Hematopoietic multipotent progenitor cell treated with erythropoietin and hydrocortisone succinate and interleukin-3 and kit ligand, for 6 days (in vitro differentiated cells): ENCODE results near the gene NFASC.

Experiments used
- DNase-seq: peaks from one replicate; pipeline ENCODE4 v3.0.0-alpha.2; 2015

Gene NFASC

GRCh38 chr1:205068457-205069040 is 197.9 kb downstream of the NFASC start:
- DNase-seq, result no peak

GRCh38 chr1:205069371-205070125 is 198.9 kb downstream of the NFASC start:
- DNase-seq, result no peak

GRCh38 chr1:205071028-205071409 is 200.4 kb downstream of the NFASC start:
- DNase-seq, result no peak

- DNase-seq, result no peak
Measured at GRCh38 chr1:205071801-205072200, 201.1 kb downstream of the NFASC start.

GRCh38 chr1:205072286-205072685 is 201.6 kb downstream of the NFASC start:
- no peak for DNase-seq
